ENCODE data around the gene ATXN10.
"Not testable (repeated sequence)": the region's sequence is repeated elsewhere in the genome, so short reads cannot be mapped to it uniquely, and the experiment has no call there.

Gene ATXN10

DNA sequence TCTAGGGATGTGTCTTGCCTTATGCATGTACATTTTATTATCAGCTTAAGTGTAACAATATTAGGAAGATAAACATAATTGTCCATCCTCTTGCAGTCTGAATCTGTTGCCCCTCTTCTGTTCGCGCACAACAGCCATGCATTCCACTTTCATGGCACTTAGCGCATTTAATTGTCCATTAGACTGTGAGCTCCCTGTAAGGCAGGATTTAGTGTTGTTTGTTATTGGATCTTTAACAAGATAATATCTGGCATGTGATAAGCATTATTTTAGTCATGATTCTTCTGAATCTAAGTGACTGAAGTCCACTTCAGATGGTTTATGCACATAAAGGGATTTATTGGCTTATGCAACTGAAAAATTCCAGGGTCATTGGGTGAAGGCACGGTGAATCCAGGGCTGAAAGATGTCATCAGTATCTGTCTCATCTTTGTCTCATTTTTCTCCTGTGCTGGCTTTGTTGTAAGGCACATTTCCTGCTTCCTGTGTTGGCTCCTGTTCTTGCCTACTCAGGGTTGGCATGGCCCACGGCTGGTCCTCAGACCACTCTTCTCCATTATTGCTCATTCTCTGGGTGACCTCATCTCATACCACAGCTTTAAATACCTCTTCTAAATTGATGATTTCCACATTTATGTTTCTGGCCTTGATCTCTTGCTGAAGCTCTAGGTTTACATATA lies 37.6 kb downstream of the ATXN10 start:
- DNase-seq (ENCODE audit: low read depth in 2 of 2): no peak

DNA sequence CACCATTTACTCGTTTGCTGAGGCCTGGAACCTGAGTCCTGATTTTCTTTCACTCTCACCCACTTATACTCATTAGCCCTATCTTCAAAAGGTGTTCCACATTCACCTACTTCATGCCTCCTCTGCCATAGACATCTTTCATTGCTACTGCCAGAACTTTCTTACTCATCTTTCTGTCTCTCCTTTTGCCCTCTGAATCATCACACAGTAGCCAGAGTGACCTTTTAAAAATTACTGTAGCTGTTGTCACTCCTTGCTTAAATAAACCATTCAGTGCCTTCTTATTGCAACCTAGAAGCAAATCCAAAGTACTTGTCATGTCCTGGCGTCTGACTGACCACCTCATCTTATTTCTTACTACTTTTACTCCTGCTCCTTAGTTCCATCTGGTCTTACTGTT lies 38.2 kb downstream of the ATXN10 start:
- DNase-seq (ENCODE audit: low read depth in 2 of 2): no peak

DNA sequence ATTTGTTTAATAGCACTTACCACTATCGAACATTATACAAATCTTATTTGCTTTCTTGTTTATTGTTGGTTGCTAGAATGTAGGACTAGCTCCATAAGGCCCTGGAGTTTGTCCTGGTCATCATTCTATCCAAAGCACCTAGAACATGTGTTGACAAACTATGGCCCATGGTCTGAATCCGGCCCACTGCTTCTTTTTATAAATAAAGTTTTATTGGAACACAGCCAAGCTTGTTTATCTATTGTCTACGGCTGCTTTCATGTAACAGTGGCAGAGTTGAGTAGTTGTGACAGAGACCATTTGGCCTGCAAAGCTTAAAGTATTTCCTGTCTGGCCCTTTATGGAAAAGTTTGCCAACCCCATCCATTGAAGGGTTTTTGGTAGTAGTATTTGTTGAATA lies 38.8 kb downstream of the ATXN10 start:
- DNase-seq (ENCODE audit: low read depth in 2 of 2): no peak

DNA sequence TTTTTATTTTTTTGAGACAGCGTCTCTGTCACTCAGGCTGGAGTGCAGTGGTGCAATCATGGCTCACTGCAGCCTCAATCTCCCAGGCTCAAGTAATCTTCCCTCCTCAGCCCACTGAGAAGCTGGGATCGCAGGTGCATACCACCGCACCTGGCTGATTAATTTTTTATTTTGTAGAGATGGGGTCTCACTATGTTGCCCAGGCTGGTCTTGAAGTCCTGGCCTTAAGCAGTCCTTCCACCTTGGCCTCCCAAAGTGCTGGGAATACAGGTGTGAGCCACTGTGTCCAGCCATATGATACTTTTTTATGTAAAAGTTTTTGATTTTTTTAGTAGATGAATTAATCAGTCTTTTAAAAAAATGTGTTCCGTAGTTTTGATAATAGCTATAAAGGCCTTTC lies 42.8 kb downstream of the ATXN10 start:
- not testable (repeated sequence) for DNase-seq (ENCODE audit: low read depth in 2 of 2)

DNA sequence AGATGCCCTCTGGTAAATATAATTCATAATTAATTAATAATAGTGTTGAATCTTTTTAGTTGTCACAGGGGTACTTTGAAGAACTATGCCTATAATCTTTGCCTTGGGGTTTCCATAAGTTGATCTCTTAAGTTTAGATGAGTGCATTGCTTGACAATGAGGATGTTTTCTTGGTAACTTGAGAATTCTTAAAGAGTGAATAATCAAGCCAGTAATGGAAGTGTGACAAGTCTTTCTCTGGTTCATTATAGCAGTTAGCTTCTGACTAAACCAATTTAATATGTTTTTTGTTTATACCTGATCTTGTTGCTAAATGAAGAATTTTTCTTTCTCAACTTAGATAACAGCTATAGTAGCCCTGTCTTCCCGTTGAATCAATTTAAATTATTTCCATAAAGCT lies 46.2 kb downstream of the ATXN10 start:
- no peak for DNase-seq (ENCODE audit: low read depth in 2 of 2)

DNA sequence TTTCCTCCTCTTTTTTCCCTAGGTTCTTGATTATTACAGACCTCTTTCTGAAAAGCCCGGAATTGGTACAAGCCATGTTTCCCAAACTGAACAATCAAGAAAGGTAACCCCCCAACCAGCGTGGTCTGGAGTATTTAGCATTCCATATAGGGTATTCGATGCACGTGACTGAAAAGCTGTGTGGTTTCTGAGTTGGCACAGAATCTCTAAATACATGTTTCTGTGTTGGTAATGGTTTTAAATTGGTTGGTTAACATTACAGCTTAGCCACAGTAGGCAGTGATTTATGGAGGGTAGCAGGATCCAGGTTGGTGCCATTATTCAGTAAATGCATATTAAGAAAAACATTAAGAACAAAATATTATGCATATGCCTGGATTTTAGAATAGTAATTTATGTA lies 46.8 kb downstream of the ATXN10 start:
- DNase-seq (ENCODE audit: low read depth in 2 of 2): no peak

DNA sequence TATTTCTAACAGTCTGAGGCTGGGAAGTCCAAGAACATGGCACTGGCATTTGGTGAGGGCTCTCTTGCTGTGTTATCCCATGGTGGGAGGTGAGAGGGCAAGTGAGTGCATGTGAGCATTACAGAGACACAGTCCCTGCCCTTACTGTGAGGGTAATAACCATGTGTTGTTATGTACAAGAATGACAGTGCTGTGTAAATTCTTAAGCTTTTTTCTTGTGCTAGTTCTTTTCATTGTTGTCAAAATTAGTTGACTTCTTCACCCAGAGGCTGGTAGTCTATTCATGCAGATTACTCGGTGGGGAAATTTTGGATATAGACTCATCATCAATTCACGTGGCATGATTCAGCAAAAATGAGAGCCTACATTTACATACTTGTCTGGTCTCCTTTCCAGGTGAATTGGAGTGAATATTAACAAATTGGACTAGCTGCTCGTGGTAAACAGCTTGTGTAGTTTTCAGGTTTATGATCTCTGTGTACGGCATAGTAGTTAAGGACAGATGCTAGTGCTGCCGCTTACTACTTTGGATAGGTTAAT lies 49.3 kb downstream of the ATXN10 start:
- DNase-seq (ENCODE audit: low read depth in 2 of 2): no peak

DNA sequence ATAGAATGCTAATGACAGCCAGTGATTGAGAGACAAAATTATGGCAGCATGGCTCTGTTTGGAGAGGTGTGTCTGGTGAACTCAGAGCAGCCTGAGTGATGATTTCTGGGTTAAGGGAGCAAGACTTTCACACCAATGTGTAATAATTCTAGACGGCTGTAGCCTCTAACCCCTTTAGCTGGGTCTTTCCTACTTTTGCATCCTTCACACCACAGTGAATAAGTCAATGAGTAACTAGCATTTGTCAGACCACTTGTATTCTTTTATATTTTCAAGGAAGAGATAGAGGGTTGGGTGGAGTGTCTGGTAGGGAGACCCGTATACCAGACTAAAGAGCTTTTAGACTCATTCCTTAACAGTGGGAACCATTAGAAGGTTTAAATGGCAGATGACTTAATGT lies 50.4 kb downstream of the ATXN10 start:
- no peak for DNase-seq (ENCODE audit: low read depth in 2 of 2)

DNA sequence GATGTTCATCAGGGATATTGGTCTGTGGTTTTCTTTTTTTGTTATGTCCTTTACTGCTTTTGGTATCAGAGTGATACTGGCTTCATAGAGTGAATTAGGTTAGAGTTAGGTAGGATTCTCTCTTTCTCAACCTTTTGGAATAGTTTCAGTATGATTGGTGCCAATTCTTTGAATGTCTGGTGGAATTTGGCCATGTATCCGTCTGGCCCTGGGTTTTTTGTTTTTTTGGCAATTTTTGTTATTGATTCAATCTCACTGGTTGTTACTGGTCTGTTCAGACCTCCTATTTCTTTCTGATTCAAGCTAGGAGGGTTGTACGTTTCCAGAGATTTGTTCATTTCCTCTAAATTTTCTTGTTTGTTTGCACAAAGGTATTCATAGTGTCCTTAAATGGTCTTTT lies 54.4 kb downstream of the ATXN10 start:
- DNase-seq (ENCODE audit: low read depth in 2 of 2): no peak

DNA sequence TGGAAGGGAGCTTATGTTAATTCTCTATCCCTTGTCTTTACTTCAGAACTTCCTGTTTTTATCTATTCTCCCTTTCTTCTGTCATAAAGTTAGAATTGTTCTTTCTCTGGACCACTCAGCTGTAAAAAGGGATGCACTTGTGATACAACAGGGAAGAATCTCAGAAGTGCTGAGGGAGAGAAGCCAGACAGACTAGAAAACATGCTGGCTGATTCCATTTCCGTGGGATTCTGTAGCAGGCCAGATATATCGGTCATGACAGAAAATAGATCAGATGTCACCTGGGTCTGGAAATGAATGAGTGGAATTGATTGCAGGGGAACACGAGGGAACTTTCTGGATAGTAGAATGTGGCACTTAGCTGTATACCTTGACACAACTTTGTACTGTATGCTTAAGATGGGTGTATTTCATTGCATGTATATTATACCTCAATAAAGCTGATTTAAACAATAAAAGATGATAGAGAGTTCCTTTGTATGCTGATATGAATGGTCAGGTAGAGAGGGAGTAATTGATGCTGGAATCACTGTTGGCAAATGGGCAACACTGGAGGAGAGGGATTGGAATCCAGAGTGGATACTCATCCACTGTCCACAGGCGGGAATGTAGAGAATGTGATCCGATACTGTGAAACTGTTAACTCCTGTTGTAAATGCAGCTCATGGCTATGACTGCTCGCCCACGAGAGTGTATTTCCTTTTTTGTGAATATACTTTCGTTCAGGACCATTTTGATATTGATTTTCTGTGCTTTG lies 59.6 kb downstream of the ATXN10 start:
- DNase-seq (ENCODE audit: low read depth in 2 of 2): no peak

DNA sequence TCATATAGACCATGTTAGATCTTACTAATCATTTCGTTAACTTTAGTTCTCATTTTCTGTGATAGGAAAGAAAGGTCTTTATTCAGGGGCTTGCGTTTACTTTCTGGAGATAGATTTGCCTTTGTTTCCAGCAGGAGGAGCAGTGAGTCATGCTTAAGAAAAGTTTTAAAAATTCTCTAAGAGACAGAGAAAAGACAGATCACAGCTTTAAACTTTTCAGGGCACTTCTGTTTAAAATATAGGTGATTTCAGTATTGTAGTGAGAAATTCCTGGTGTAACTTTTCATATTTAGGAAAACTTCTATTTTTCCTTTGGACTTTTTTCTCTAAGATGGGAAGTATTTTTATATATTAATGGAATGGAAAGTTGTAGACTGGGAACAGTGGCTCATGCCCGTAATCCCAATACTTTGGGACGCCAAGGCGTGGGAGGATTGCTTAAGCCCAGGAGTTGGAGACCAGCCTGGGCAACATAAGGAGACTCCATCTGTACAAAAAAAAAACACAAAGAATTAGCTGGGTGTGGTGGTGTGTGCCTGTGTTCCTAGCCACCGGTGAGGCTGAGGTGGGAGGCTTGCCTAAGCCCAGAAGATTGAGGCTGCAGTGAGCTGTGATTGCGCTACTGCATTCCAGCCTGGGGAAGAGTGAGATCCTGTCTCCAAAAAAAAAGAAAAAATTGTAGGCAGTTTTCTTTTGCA lies 60.3 kb downstream of the ATXN10 start:
- no peak for DNase-seq (ENCODE audit: low read depth in 2 of 2)

DNA sequence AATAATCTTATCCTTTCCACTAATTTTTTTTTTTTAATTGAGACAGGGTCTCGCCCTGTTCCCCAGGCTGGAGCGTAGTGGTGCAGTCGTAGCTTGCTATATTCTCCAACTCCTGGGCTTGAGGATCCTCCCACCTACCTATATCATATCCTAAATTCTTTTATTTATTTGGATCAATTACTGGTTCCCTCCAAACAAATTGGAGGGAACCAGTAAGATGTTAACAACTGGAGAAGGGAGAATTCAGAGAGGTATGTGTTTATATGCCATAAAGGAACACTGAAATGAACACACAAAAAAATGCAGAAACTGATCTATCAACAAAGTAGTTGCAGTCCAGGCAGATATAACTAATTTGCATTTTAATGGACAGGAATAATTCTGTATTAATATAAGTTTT lies 63.6 kb downstream of the ATXN10 start:
- DNase-seq (ENCODE audit: low read depth in 2 of 2): no peak

DNA sequence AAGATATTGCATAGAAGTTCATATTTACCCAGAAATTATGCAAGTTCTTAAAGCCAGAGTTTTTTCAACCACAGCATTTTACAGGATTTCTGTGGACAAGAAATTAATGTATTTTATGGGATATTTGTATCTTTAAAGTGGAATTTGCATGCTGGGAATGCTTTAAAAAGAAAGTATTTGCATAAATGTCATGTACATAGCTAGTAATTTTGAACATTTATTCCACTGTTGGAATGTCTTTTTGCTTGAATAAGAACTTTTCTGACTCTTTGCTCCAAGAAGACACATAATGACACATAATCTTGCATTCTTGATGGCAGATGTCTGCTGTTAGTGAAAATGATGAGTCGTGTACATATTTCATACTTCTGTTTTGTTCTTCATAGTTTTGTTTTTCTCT lies 66.6 kb downstream of the ATXN10 start:
- DNase-seq (ENCODE audit: low read depth in 2 of 2): no peak

DNA sequence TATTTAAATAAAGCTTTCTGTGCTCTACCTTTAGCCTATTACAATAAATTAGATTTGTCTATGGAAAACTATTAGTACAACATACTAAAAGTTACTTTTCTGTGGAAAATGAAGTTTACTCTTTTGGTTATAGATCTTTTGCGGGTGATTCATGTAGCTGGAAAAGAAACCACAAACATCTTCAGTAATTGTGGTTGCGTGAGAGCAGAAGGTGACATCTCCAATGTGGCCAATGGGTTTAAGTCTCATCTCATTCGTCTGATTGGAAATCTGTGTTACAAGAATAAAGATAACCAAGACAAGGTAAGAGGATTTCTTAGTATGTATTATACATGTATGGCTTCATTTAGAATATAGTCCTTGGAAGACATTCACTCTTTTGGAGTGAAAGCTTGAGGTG lies 68.6 kb downstream of the ATXN10 start:
- no peak for DNase-seq (ENCODE audit: low read depth in 2 of 2)

DNA sequence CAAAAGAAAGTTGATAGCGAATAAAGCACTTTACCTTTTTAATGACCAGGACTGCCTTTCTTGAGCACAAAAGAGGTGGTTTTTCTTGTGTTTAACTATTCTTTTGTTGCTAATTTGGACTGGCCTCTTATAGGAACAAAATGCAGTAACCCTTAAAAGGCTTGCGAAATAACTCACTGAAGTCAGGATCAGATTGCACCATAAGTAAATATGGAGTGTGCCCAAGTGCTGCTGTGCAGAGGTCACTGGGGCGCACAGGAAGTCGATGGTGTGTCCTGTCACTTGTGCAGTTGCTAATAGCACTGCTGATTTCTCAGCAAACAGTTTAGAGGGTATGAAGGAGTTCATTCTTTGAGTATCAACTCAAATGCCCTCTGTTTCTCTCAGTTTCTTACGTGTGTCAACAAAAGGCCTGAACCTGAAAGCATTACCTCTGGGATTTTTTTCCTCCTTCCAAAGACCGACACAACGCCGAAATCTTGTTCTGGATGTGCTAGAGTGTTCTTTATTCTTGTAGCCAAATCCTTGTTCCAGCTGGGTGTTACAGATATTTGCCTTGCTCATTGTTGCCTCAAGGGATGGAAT lies 71.3 kb downstream of the ATXN10 start:
- DNase-seq (ENCODE audit: low read depth in 2 of 2): no peak

DNA sequence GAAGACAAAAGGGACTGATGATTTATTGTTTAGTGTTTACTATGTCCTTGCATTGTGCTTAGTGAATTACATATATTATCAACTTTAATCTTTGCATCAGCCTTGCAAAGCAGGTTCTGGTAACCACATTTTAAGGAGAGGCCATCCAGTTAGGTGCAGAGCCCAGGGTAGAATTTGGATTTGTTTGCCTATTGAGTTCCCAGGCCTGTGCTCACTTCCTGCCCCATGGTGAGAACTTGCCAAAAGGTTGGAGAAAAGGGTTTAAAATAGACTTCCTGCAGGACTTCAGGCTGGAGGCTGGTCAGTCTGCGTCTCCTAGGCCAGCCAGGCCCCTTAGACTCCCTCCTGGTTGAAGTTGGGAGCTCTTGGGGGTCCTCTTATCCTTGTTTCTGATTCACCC lies 72.1 kb downstream of the ATXN10 start:
- no peak for DNase-seq (ENCODE audit: low read depth in 2 of 2)

DNA sequence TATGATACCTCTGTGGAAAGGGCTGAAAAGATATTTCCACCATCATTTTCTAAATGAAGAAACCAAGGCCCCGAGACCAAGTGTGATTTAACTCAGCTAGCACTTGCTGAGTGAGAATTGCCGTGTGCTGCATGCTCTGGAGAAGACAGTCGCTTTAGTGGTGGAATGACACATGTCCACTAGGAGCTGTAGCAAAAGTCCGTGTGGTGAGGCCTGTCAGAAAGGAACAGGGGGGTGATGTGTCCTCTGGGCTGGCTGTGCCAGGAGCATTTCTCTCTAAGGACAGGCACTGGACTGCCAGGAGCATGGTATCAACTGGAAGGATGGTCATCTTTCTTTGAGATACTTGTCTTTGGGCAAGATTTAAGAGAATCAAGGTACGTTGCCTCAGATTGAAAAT lies 72.8 kb downstream of the ATXN10 start:
- DNase-seq (ENCODE audit: low read depth in 2 of 2): no peak

DNA sequence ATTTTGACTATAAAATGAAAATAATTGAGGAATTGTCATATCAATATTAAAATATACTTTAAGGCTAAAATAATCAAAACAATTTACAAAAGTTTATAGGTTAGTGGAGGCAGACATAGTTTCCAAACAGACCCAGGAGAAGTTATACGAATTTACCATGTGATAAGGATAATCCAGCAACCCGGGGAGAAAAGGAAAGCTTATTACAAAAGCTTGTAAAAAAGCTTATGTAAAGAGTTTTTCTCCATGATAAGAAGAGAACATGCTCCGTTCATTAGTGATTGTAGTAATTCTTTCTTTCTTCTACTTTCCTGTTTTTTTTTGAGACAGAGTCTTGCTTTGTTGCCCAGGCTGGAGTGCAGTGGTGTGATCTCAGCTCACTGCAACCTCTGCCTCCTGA lies 79.0 kb downstream of the ATXN10 start:
- DNase-seq (ENCODE audit: low read depth in 2 of 2): no peak

DNA sequence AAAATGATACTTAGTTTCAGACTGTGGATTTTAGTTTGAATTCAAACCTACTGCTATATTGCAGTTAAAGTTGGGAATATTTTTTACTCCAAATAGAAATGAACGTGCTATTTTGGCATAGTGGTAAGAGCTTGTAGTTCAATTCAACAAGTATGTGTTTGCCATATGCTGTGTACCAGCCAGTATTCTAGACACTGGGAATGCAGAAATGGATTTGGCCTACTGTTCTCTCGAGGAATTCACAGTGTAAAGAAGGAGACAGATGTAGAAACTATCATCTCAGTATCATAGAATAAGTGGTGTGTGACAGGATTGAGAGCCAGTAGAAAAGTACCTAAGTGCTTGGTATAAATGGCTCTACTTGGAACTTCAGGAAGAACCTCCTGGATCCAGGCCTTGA lies 80.4 kb downstream of the ATXN10 start:
- no peak for DNase-seq (ENCODE audit: low read depth in 2 of 2)

DNA sequence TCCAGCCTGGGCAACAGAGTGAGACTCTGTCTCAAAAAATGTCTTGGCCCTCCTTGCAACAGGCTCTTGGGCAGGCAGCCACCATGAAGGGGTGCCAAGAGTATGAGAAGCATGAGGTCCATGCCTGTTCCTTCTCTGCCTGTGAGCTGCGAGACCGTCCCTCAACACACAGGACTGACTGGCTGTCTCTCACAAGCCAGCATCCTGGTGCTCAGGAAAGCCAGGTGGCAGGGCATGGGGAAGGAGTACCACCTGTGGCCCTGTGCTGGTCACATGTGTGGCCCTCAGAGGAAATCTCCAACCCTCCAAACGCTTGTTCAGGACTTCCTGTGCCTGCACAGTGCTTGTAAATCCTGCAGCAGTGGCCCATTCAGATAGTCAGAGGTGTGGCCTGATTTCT lies 83.2 kb downstream of the ATXN10 start:
- DNase-seq (ENCODE audit: low read depth in 2 of 2): no peak

DNA sequence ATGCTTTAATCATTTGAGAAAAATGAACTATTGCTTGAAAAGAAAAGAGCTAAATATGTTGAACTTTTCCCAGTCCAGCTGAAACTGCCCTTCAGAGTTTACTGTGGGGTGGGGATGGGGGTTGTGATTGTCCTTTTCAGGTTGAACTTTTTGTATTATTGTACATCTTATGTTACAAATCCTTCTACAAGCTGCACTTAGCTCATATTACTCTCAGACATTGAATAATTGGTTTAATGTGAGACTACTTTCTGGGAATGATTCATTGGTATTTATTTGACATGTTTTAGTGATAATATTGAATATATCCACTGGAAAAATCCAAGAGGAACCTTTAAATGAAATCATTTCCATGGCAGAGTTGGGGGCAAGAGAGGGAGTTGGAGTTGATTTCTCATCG lies 84.9 kb downstream of the ATXN10 start:
- DNase-seq (ENCODE audit: low read depth in 2 of 2): no peak

DNA sequence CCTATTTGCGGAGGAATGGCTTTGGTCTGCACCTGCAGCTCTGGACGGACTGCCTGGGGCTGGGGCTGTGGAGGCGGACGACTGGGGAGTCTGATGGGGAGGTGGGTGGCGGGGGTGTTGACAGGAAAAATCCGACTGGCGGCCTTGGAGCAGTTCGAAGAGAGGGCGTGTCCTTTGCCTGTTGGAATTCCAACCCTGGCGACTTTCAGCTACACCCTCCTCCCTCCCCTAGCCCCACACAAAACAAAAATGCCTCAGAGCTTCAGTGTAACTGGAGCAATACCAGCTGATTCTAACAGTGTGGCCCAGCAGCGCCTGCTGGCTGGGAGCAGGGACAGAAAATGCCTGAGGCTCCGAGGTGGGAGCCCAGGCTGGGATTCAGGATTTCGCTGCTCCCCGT lies 85.4 kb downstream of the ATXN10 start:
- no peak for DNase-seq (ENCODE audit: low read depth in 2 of 2)

Measured in stimulated activated CD4-positive, alpha-beta T cell treated with anti-CD3 and anti-CD28 coated beads, Interleukin-12 subunit alpha, Interleukin-12 subunit beta, amount 100 ng/mL, for 24 hours (primary cell).